H1 (cell line): Measurements from ENCODE around the gene LRP1-AS. TPM values are rescaled to one million over a fixed set of nuclear protein-coding genes. Genes with fewer than 3 reads are reported as not detected.

Experiments
- CTCF ChIA-PET: fragments of 300-600 bp; sonication (Branson Sonifier 250); formaldehyde crosslinking; loops from one replicate; lab custom pipeline; 2021; ENCODE audit not compliant: partially characterized antibody; lab: Charles Lee
- POLR2A ChIA-PET: fragments of 300-600 bp; sonication (Branson Sonifier 250); formaldehyde crosslinking; loops from one replicate; lab custom pipeline; 2021; ENCODE audit warnings: inconsistent platforms; ENCODE audit not compliant: partially characterized antibody; lab: Charles Lee
- DNase-seq, 2 experiments: peaks; one replicate each; pipeline versions ENCODE4 v3.0.0 to v3.0.0-alpha.2; 2010 to 2022; ENCODE audit warnings: low spot score in 2 of 2, low read depth in 1 of 2, mixed read lengths in 1 of 2
- FAIRE-seq: peaks from 2 replicates; lab custom pipeline; 2011; peaks lifted over from hg19 to GRCh38; lab: Jason Lieb, UNC
- H2AFZ ChIP-seq: 2 replicates; pipeline ENCODE4 v1.8.1; 2012; ENCODE audit warnings: low read length, inconsistent platforms
- H2AK5ac ChIP-seq: 2 replicates; pipeline ENCODE4 v1.6.1; 2013; ENCODE audit warnings: low read depth, low read length
- H2BK120ac ChIP-seq: replicated peaks from 2 replicates; pipeline ENCODE3; 2013; ENCODE audit warnings: low read depth, low read length, inconsistent platforms
- H2BK12ac ChIP-seq: 2 replicates; pipeline ENCODE4 v1.6.1; 2013; ENCODE audit warnings: low read depth, low read length
- H2BK15ac ChIP-seq: 2 replicates; pipeline ENCODE4 v1.6.1; 2013; ENCODE audit warnings: low read length
- H2BK20ac ChIP-seq: 2 replicates; pipeline ENCODE4 v1.6.1; 2013; ENCODE audit warnings: low read length
- H2BK5ac ChIP-seq: 2 replicates; pipeline ENCODE4 v1.6.1; 2013; ENCODE audit warnings: low read depth, low read length
- H3K14ac ChIP-seq: 2 replicates; pipeline ENCODE4 v1.6.1; 2013; ENCODE audit warnings: inconsistent platforms; ENCODE audit not compliant: insufficient read length
- H3K18ac ChIP-seq: 2 replicates; pipeline ENCODE4 v1.6.1; 2013; ENCODE audit warnings: low read length; ENCODE audit errors: extremely low read depth
- H3K23ac ChIP-seq: 2 replicates; pipeline ENCODE4 v1.6.1; 2013; ENCODE audit warnings: inconsistent platforms; ENCODE audit not compliant: insufficient read length
- H3K23me2 ChIP-seq: 2 replicates; pipeline ENCODE4 v1.6.1; 2013; ENCODE audit warnings: low read depth, low read length
- H3K27ac ChIP-seq: 2 replicates; pipeline ENCODE4 v1.6.1; 2011; ENCODE audit warnings: low read depth, low read length, inconsistent platforms
- H3K27me3 ChIP-seq, 4 experiments: replicated peaks in 1 of 4; 1 replicate in 1 of 4; 2 replicates in 3 of 4; pipeline versions ENCODE4 v1.6.1 to v1.8.1; 2011 to 2013; ENCODE audit warnings: low read length in 3 of 4, mild to moderate bottlenecking in 3 of 4, inconsistent platforms in 2 of 4, mixed read lengths in 2 of 4, moderate library complexity in 1 of 4; ENCODE audit not compliant: control insufficient read depth in 3 of 4, insufficient read depth in 3 of 4; ENCODE audit errors: extremely low read depth in 1 of 4
- H3K36me3 ChIP-seq, 4 experiments: 2 replicates each; pipeline versions ENCODE4 v1.6.1 to v1.8.1; 2011 to 2013; ENCODE audit warnings: mild to moderate bottlenecking in 4 of 4, low read length in 3 of 4, moderate library complexity in 2 of 4, control low read depth in 1 of 4, inconsistent platforms in 1 of 4; ENCODE audit not compliant: insufficient read depth in 4 of 4, control insufficient read depth in 2 of 4
- H3K4ac ChIP-seq: replicated peaks from 2 replicates; pipeline ENCODE3; 2013; ENCODE audit warnings: low read length, low read depth, mixed read lengths, inconsistent platforms; ENCODE audit not compliant: insufficient read length
- H3K4me1 ChIP-seq, 4 experiments: replicated peaks in 1 of 4; 1 replicate in 1 of 4; 2 replicates in 3 of 4; pipeline versions ENCODE4 v1.6.1 to v1.8.1; 2011 to 2013; ENCODE audit warnings: low read length in 3 of 4, inconsistent platforms in 2 of 4, mixed read lengths in 1 of 4; ENCODE audit not compliant: insufficient read depth in 4 of 4, control insufficient read depth in 3 of 4
- H3K4me2 ChIP-seq, 2 experiments: 2 replicates each; pipeline versions ENCODE4 v1.6.1 to v1.8.1; 2011 to 2013; ENCODE audit warnings: low read depth in 2 of 2, low read length in 2 of 2, control low read depth in 1 of 2, inconsistent platforms in 1 of 2, mild to moderate bottlenecking in 1 of 2; ENCODE audit not compliant: insufficient read depth in 1 of 2
- H3K4me3 ChIP-seq, 4 experiments: fragments of 200-600, 300-600 bp in 1 of 4; sonication (generic), shearing (Covaris generic), sonication (Bioruptor Twin) in 1 of 4; 2 replicates each; pipeline versions ENCODE4 v1.5.1 to v1.8.1; 2011 to 2016; ENCODE audit warnings: low read length in 4 of 4, low read depth in 3 of 4, control low read depth in 2 of 4, inconsistent platforms in 2 of 4, mild to moderate bottlenecking in 2 of 4, mixed read lengths in 1 of 4, moderate library complexity in 1 of 4; ENCODE audit not compliant: insufficient read depth in 2 of 4; ENCODE audit errors: extremely low read depth in 1 of 4
- H3K56ac ChIP-seq: replicated peaks from 2 replicates; pipeline ENCODE3; 2013; ENCODE audit warnings: low read depth, mild to moderate bottlenecking, mixed read lengths, low read length, inconsistent platforms; ENCODE audit not compliant: insufficient read length
- H3K79me1 ChIP-seq: 2 replicates; pipeline ENCODE4 v1.6.1; 2013; ENCODE audit warnings: low read depth, low read length, control low read depth
- H3K79me2 ChIP-seq, 2 experiments: 2 replicates each; pipeline versions ENCODE4 v1.6.1 to v1.8.1; 2012 to 2013; ENCODE audit warnings: low read length in 2 of 2, mild to moderate bottlenecking in 2 of 2, inconsistent platforms in 1 of 2; ENCODE audit not compliant: insufficient read depth in 2 of 2, control insufficient read depth in 1 of 2
- H3K9ac ChIP-seq, 4 experiments: replicated peaks in 1 of 4; 1 replicate in 1 of 4; 2 replicates in 3 of 4; pipeline versions ENCODE4 v1.6.1 to v1.8.1; 2011 to 2013; ENCODE audit warnings: low read depth in 3 of 4, low read length in 3 of 4, control low read depth in 2 of 4, mild to moderate bottlenecking in 2 of 4, moderate library complexity in 2 of 4, inconsistent platforms in 1 of 4; ENCODE audit errors: extremely low read depth in 1 of 4
- H3K9me3 ChIP-seq, 2 experiments: 2 replicates each; pipeline versions ENCODE4 v1.6.1 to v1.8.1; 2012 to 2013; ENCODE audit warnings: mild to moderate bottlenecking in 2 of 2, moderate library complexity in 2 of 2, control low read depth in 1 of 2, inconsistent platforms in 1 of 2, low read depth in 1 of 2, low read length in 1 of 2, mixed read lengths in 1 of 2; ENCODE audit not compliant: insufficient read depth in 2 of 2
- H4K20me1 ChIP-seq, 2 experiments: replicated peaks in 1 of 2; 2 replicates each; pipeline versions ENCODE3 to v1.8.1; 2011 to 2013; ENCODE audit warnings: inconsistent platforms in 2 of 2, low read length in 2 of 2, mild to moderate bottlenecking in 1 of 2; ENCODE audit not compliant: insufficient read depth in 2 of 2, control insufficient read depth in 1 of 2
- H4K5ac ChIP-seq: 2 replicates; pipeline ENCODE4 v1.6.1; 2013; ENCODE audit warnings: low read length, low read depth, mixed read lengths, inconsistent platforms; ENCODE audit not compliant: insufficient read length
- H4K8ac ChIP-seq: 2 replicates; pipeline ENCODE4 v1.8.0; 2013; ENCODE audit warnings: mild to moderate bottlenecking, moderate library complexity, low read length, inconsistent platforms; ENCODE audit not compliant: insufficient read depth; ENCODE audit errors: extremely low read depth
- H4K91ac ChIP-seq: replicated peaks from 2 replicates; pipeline ENCODE3; 2013; ENCODE audit warnings: low read length, mixed read lengths, inconsistent platforms; ENCODE audit not compliant: insufficient read length
- TCF12 ChIP-seq: IDR thresholded peaks from 2 replicates; pipeline ENCODE4 v1.6.1; 2011; ENCODE audit warnings: low read depth, mild to moderate bottlenecking, low read length
- WGBS, 2 experiments: shearing (Covaris generic) in 1 of 2; methylation state at CpG; one replicate each; pipeline versions ENCODE4 v1.1.6 to v1.1.7; 2013 to 2015; ENCODE audit warnings: low lambda C conversion rate in 2 of 2, mixed read lengths in 2 of 2, inconsistent platforms in 1 of 2, low coverage in 1 of 2, missing lambda C conversion rate in 1 of 2; ENCODE audit not compliant: insufficient replicate concordance in 2 of 2, insufficient coverage in 1 of 2, insufficient read length in 1 of 2; ENCODE audit errors: extremely low coverage in 1 of 2, missing lambda C conversion rate in 1 of 2; 5-methylcytosine and 5-hydroxymethylcytosine counted together
- polyA plus RNA-seq, 7 experiments: library from polyadenylated mRNA; depleted of rRNA in 3 of 7; stranded (reverse) in 5 of 7; unstranded in 2 of 7; fragments of >200 nt in 5 of 7; fragments of 200-250 nt in 2 of 7; gene quantifications; 1 replicate in 5 of 7; 2 replicates in 1 of 7; 4 replicates in 1 of 7; pipeline versions ENCODE4 v1.2.1 to v1.2.3, GENCODE V29; 2011 to 2013; ENCODE audit warnings: missing spikeins in 2 of 7, mixed read lengths in 2 of 7
- total RNA-seq: library from RNA; stranded (reverse); fragmentation: NEBNext Ultra II Directional; extraction: Animal tissue kit (Norgen Biotek cat#: 25700); gene quantifications from 2 replicates; pipeline ENCODE4 v1.2.1, GENCODE V29; 2021

The LRP1-AS gene
- total and polyA plus RNA-seq, 2 of the 8 experiments (the other 6 are each of a cell fraction or from before 2014, with no cell fraction given), result not detected

GRCh38 chr12:57138526-57139272 lies 8.7 kb downstream of the LRP1-AS start:
- no peak for FAIRE-seq
- no peaks in the 10 kb centered on the region for H3K23me2 ChIP-seq
- no peak overlapping the region for H2BK5ac ChIP-seq
- H3K23ac ChIP-seq, result no peak overlapping the region
- no peak overlapping the region for H4K8ac ChIP-seq
- POLR2A ChIA-PET, result interaction anchor here (0.5 to 5.6 kb wide), 9 partner anchors 8 to 207 kb away, joined by 3 to 38 read pairs (median 5); partner anchors contain the start of genes LRP1 and LRP1-AS
- no peak overlapping the region for H2BK120ac ChIP-seq
- H3K27me3 ChIP-seq, result no peaks in the 10 kb centered on the region
- H3K79me1 ChIP-seq, result peaks cover 11% of the 10 kb centered on the region
- H3K4ac ChIP-seq, result no peak overlapping the region
- H3K4me1 ChIP-seq, result peaks cover 4 to 27% (median 19%) of the 10 kb centered on the region in 4 experiments
- no peak overlapping the region for H3K18ac ChIP-seq
- no peak overlapping the region for H2BK15ac ChIP-seq
- no peak overlapping the region for H3K4me3 ChIP-seq
- no peak overlapping the region for H2AFZ ChIP-seq
- peaks cover 0 to 46% of the 10 kb centered on the region in 2 experiments; a peak in 2 of 4 replicates for H3K79me2 ChIP-seq
- H3K36me3 ChIP-seq, result peaks cover 32 to 54% (median 42%) of the 10 kb centered on the region in 4 experiments
- H2AK5ac ChIP-seq, result no peak overlapping the region
- H3K9ac ChIP-seq, result no peak overlapping the region
- CTCF ChIA-PET, result interaction anchor here (0.6 to 3.3 kb wide), 8 partner anchors 10 to 75 kb away, joined by 3 to 13 read pairs (median 4); partner anchors contain the start of gene STAT6
- no peak overlapping the region for H2BK12ac ChIP-seq
- WGBS, 2 experiments, result 88% methylated on average over 13 of the region's 13 CpGs; no CpG with 5 or more reads in 1 of the 2 experiments
- H3K9me3 ChIP-seq, result no peaks in the 10 kb centered on the region
- no peak overlapping the region for H3K27ac ChIP-seq
- H3K56ac ChIP-seq, result no peak overlapping the region
- no peak overlapping the region for H3K4me2 ChIP-seq
- no peak overlapping the region for H4K91ac ChIP-seq
- no peak overlapping the region for H4K5ac ChIP-seq
- H3K14ac ChIP-seq, result no peak overlapping the region
- TF ChIP-seq TCF12, result no peak
- TF ChIP-seq, all 59 proteins: peak for 0
- Histone ChIP-seq H4K20me1 (peaks cover 9 to 11% of the 10 kb centered on the region in 2 experiments), H2BK20ac (no peak overlapping the region)
- no peak for DNase-seq
